HFFc6 (cell line): ENCODE measurements around the gene CACNA2D2. TPM values are rescaled to one million over a fixed set of nuclear protein-coding genes. Genes with fewer than 3 reads are reported as not detected.
A peak's percentile ranks its signal among the peaks of the same experiment; 100 is the strongest.

Experiments used
- DNase-seq: peaks from one replicate; pipeline ENCODE4 v3.0.0-alpha.2; 2018
- H3K27ac Mint-ChIP-seq: 2 replicates; pipeline ENCODE4 v1.8.0; 2020; ENCODE audit warnings: mild to moderate bottlenecking, mixed read lengths
- H3K27me3 Mint-ChIP-seq: 2 replicates; pipeline ENCODE4 v1.8.0; 2021; ENCODE audit warnings: mild to moderate bottlenecking, moderate library complexity, mixed read lengths; ENCODE audit not compliant: insufficient read depth
- H3K36me3 Mint-ChIP-seq: 2 replicates; pipeline ENCODE4 v1.8.0; 2021; ENCODE audit warnings: low read depth, mixed read lengths
- H3K4me1 Mint-ChIP-seq: 2 replicates; pipeline ENCODE4 v1.8.0; 2020; ENCODE audit warnings: low read depth, mixed read lengths
- H3K4me3 Mint-ChIP-seq: 2 replicates; pipeline ENCODE4 v1.8.0; 2020; ENCODE audit warnings: mild to moderate bottlenecking, moderate library complexity, mixed read lengths
- H3K9me3 Mint-ChIP-seq: 2 replicates; pipeline ENCODE4 v1.8.0; 2020; ENCODE audit warnings: mild to moderate bottlenecking, mixed read lengths
- total RNA-seq, 6 experiments: library from RNA; stranded (reverse); fragmentation: NEBNext Ultra II Directional; extraction: Animal tissue kit (Norgen Biotek cat#: 25700); gene quantifications; 2 replicates in 1 of 6; 3 replicates in 5 of 6; pipeline ENCODE4 v1.2.3, GENCODE V29; 2021
- TF ChIP-seq, protein P1 (sequence below): fragments of 200-600 bp; sonication (generic); IDR thresholded peaks from 2 replicates; pipeline ENCODE4 v1.5.0; 2021; ENCODE audit warnings: antibody characterized with exemption, mild to moderate bottlenecking

Gene CACNA2D2
- total RNA-seq, 6 experiments from 2014 or later = 0.09 TPM; not detected in 5

DNA sequence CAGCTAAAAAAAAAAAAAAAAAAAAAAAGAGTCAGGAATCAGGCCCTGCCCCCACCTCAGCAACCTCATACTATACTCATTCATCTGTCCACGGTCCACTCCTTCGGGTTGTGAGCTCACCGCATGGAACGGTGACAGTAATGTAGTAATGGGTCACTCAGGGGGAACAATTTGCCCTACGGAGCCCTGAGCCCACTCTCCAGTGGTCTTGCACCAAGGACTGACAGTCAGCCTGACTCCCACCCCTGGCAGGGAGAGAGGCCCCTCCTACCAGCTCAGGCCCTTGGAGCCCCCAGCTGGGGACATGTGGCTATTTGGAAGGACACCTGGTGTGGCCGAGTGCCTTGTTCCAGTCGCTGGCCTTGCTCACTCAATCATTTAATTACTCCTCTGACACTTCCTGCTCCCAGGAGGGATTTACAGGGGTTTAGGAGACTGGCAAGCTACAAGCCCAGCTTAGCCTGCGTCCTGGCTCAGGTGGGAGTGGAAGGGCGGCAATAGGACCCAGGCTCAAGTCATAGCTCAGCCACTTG lies 19.9 kb upstream of the CACNA2D2 start:
- Mint-ChIP-seq H3K9me3 (no peaks in the 10 kb centered on the region), H3K4me3 (no peak overlapping the region), H3K27ac (no peak overlapping the region), H3K4me1 (peaks cover 5% of the 10 kb centered on the region; the same call in 1 of the 2 replicates), H3K27me3 (peaks cover 42% of the 10 kb centered on the region), H3K36me3 (no peaks in the 10 kb centered on the region)
- no peak for DNase-seq
- TF ChIP-seq, protein P1, sequence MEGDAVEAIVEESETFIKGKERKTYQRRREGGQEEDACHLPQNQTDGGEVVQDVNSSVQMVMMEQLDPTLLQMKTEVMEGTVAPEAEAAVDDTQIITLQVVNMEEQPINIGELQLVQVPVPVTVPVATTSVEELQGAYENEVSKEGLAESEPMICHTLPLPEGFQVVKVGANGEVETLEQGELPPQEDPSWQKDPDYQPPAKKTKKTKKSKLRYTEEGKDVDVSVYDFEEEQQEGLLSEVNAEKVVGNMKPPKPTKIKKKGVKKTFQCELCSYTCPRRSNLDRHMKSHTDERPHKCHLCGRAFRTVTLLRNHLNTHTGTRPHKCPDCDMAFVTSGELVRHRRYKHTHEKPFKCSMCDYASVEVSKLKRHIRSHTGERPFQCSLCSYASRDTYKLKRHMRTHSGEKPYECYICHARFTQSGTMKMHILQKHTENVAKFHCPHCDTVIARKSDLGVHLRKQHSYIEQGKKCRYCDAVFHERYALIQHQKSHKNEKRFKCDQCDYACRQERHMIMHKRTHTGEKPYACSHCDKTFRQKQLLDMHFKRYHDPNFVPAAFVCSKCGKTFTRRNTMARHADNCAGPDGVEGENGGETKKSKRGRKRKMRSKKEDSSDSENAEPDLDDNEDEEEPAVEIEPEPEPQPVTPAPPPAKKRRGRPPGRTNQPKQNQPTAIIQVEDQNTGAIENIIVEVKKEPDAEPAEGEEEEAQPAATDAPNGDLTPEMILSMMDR = no peak

- Mint-ChIP-seq H3K27ac (no peak overlapping the region), H3K4me1 (peaks cover 5% of the 10 kb centered on the region; the same call in 1 of the 2 replicates), H3K4me3 (no peak overlapping the region), H3K27me3 (peaks cover 37% of the 10 kb centered on the region), H3K36me3 (no peaks in the 10 kb centered on the region), H3K9me3 (no peaks in the 10 kb centered on the region)
- TF ChIP-seq, protein P1 = no peak
- no peak for DNase-seq
These were observed 18.1 kb upstream of the CACNA2D2 start for GRCh38 chr3:50521572-50521971.

DNA sequence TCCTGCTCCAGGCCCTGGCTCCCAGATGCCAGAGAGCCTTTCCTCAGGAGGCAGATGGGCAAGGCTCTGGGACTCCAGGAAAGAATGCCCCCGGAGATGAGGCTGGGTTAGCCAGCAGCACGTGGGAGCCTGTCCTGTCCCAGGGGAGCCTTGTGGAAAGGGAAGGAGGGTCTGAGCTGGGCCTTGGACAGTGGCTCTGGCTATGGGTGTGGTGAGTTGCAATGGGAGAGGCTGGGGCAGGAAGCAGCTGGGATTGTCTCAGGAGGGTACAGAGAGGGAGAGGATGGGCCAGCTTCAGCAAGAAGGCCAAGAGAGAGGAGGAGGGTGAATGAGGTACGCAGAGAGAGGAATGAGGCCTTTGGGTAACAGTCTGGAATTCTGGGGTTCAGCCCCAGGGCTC lies 17.4 kb upstream of the CACNA2D2 start:
- H3K4me3 Mint-ChIP-seq = no peak overlapping the region
- DNase-seq = no peak
- H3K27ac Mint-ChIP-seq = no peak overlapping the region
- peaks cover 5% of the 10 kb centered on the region; the same call in 1 of the 2 replicates for H3K4me1 Mint-ChIP-seq
- H3K36me3 Mint-ChIP-seq = no peaks in the 10 kb centered on the region
- TF ChIP-seq, protein P1 = no peak
- peaks cover 37% of the 10 kb centered on the region for H3K27me3 Mint-ChIP-seq
- H3K9me3 Mint-ChIP-seq = no peaks in the 10 kb centered on the region

DNA sequence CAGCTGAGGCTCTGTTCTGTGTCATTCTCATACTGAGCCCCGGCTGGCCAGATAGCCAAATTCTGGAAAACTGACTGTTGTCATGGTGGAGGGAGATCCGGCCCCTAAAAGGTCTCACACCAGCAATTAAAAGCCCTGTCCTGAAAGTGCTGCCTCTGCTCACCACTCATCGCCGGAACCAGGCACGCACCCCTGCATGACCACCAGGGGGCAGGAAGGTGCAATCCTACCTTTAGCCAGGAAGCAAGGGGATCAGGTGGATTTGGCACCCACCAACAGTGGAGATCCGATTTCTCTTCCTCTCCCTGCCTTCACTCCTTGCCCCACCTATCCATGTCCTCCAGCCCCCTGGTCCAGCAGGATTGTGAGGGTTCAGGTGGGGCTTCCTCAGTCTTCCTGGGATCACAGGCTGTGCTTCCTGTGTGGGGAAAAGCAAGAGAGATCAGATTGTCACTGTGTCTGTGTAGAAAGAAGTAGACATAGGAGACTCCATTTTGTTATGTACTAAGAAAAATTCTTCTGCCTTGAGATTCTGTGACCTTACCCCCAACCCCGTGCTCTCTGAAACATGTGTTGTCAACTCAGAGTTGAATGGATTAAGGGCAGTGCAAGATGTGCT lies 16.1 kb upstream of the CACNA2D2 start:
- no peak overlapping the region for H3K4me3 Mint-ChIP-seq
- H3K27me3 Mint-ChIP-seq = peaks cover 40% of the 10 kb centered on the region
- H3K4me1 Mint-ChIP-seq = peaks cover 5% of the 10 kb centered on the region; the same call in 1 of the 2 replicates
- TF ChIP-seq, protein P1 = peak; percentile 93
- no peaks in the 10 kb centered on the region for H3K36me3 Mint-ChIP-seq
- H3K9me3 Mint-ChIP-seq = no peaks in the 10 kb centered on the region
- DNase-seq = peak; percentile 35
- H3K27ac Mint-ChIP-seq = no peak overlapping the region

- H3K9me3 Mint-ChIP-seq = no peaks in the 10 kb centered on the region
These were observed 15.0 kb upstream of the CACNA2D2 start for GRCh38 chr3:50518436-50518835.

More at GRCh38 chr3:50518436-50518835, 15.0 kb upstream of the CACNA2D2 start:
- Mint-ChIP-seq H3K27me3 (peaks cover 48% of the 10 kb centered on the region), H3K4me3 (no peak overlapping the region), H3K4me1 (no peaks in the 10 kb centered on the region), H3K36me3 (no peaks in the 10 kb centered on the region), H3K27ac (no peak overlapping the region)
- TF ChIP-seq, protein P1 = no peak
- no peak for DNase-seq
